Activated gamma-delta T cell (primary cell): ENCODE data around the gene SSTR1.
"Not testable (repeated sequence)": the region's sequence is repeated elsewhere in the genome, so short reads cannot be mapped to it uniquely, and the experiment has no call there.

Experiments used
- DNase-seq: peaks from one replicate; lab custom pipeline; 2025; lab: John Stamatoyannopoulos, UW
- total RNA-seq, 2 donors: gene quantifications; one replicate each; lab custom pipeline; 2026; lab: John Stamatoyannopoulos, UW

Gene SSTR1
- 0 reads per million in 2 donors for total RNA-seq

DNA sequence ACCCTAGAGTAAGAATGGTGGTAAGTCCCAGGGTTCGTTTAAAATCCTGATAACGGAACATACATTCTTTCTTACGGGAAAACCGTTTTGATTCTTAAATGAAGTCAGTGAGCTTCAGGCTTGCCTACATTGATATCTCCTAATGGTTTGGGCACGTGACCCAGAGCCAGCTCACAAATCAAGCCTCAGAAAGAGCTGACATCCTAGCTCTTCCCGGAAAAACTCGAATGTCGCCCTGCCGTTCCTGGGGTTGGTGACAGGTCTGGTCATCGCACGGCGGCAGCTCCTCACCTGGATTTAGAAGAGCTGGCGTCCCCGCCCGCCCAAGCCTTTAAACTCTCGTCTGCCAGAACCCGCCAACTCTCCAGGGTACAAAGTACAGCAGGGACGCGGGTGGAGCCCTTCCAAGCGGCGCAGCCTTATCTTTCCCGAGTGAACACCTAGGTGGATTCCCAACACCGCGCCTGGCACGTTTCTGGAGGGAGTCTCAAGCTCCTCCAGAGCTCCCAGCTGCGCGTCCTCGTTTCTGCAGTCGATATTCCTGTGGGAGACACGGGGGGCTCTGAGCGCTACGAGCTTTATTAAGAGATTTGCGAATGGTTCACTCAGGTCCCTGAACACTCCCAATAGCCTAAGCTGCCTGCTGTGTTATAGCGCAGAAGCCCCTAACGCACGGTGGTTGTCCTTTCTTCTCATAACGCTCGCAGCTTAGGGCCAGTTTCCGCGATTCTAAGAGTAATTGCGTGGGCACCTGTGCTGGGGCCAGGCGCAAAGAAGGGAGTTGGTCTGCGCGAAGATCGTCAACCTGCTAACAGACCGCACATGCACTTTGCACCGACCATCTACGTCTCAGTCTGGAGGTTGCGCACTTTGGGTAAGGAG lies at the start of gene SSTR1:
TSS of gene SSTR1 (plus strand) at position 169 of the 882 bp plus-strand sequence. CDS start 1,486 bp downstream, outside the sequence.
- no peak for DNase-seq

DNA sequence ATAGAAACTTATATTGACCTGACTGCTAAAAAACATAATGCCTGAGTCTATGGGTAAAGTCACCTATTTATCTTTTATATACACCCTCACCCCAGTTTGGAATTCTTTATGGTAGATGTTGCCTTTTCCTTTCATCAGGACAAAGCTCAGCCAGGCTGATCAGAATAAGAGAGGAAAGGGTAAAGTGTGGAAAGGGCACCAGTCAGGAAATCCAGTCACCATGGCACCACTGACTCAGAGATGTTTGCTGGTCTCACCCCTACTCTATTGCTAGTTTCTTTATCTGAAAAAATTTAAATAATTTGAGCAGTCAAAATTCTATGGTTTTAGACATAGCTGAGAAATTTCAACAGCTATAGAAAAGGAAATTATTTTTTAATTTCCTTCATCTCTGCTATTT lies 49.2 kb upstream of the SSTR1 start:
- DNase-seq, result no peak

GRCh38 chr14:38168416-38168815 lies 39.3 kb upstream of the SSTR1 start:
- no peak for DNase-seq

GRCh38 chr14:38171197-38171596 lies 36.5 kb upstream of the SSTR1 start:
- no peak for DNase-seq

- DNase-seq, result no peak
Observed at GRCh38 chr14:38174711-38175110, 33.0 kb upstream of the SSTR1 start.

GRCh38 chr14:38175658-38176057 lies 32.0 kb upstream of the SSTR1 start:
- DNase-seq, result no peak

GRCh38 chr14:38176379-38176778 lies 31.3 kb upstream of the SSTR1 start:
- DNase-seq, result no peak

DNA sequence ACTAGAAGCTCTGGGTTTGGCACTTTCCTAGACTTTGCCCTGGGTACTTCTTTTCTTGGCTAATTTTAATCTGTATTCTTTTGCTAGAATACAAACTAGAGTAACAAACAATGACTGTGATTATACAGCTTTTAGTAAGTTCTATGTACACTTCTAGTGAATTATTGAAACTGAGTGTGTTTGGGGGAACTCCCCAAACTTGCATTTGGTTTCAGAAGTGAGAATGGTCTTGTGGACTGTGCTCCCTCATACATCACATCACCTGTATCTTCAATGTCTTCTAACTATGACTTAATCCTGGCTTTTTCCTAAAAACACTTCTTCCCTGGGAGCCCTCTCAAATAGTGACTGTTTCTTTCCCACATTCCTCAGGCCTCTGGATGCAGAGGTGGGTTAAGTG lies 23.6 kb upstream of the SSTR1 start:
- no peak for DNase-seq

DNA sequence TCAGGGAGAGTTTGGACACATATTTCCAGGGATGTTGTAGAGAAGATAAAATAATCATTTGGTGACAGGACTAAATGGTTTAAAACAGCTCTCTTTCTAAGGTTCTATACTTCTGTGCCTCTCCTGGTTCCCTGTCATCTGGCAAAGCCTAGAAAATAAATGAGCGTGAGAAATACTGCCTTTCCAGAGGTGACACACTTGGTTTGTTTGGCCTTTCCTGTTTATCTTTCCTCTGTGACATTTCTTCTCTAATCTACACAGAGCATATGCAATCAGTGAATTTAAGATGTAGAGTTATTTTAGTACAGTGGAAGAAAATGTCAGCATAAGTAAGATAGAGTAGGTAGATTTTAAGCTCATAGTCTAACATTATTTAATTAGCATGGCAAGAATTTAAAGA lies 22.0 kb upstream of the SSTR1 start:
- DNase-seq, result no peak

DNA sequence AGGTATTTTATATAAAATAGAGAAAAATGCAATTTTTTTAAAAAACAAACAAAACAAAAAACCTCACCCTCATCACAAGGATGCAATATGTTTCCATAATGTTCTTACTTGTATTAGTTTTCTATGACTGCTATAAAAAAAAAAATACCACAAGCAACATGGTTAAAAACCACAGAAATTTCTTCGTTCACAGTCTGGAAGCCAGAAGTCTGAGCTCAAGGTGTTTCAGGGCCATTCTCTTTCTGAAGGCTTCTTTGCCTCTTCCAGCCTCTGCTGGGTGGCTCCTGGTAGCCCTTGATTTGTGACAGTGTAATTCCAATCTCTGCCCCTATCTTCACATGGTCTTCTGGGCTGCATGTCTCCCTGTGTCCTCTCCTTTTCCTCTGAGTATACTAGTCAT lies 21.5 kb upstream of the SSTR1 start:
- DNase-seq, result no peak

GRCh38 chr14:38187528-38187927 lies 20.2 kb upstream of the SSTR1 start:
- no peak for DNase-seq

DNA sequence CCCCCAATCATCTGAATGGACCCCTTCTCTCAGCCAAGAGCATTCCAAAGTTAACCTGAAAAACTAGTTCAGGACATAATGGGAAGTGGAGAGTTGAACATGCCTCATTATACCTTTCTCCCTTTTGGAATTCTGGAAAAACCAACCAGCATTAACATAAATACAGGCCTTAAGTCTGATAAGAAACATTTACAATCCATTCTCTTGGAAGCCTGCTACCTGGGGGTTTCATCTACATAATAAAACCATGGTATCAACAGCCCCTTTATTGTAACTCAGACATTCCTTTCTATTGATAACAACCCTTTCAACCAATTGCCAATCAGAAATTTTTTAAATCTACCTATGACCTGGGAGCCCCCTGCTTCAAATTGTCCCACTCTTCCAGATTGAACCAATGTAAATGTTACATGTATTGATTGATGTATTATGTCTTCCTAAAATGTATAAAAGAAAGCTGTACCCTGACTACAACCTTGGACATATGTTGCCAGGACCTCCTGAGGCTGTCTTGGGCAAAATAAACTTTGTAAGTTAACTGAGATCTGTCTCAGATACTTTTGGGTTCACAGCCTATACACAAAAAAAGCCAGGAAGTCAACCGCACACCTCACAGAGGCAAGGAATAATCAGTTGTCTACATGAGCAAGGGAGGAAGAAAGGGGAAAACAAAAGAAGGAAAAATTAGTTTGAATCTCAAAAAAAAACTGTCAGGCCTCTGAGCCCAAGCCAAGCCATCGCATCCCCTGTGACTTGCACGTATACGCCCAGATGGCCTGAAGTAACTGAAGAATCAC lies 17.6 kb upstream of the SSTR1 start:
- no peak for DNase-seq

- not testable (repeated sequence) for DNase-seq
Observed at GRCh38 chr14:38190846-38191245, 16.9 kb upstream of the SSTR1 start.

GRCh38 chr14:38191491-38191890 lies 16.2 kb upstream of the SSTR1 start:
- not testable (repeated sequence) for DNase-seq

DNA sequence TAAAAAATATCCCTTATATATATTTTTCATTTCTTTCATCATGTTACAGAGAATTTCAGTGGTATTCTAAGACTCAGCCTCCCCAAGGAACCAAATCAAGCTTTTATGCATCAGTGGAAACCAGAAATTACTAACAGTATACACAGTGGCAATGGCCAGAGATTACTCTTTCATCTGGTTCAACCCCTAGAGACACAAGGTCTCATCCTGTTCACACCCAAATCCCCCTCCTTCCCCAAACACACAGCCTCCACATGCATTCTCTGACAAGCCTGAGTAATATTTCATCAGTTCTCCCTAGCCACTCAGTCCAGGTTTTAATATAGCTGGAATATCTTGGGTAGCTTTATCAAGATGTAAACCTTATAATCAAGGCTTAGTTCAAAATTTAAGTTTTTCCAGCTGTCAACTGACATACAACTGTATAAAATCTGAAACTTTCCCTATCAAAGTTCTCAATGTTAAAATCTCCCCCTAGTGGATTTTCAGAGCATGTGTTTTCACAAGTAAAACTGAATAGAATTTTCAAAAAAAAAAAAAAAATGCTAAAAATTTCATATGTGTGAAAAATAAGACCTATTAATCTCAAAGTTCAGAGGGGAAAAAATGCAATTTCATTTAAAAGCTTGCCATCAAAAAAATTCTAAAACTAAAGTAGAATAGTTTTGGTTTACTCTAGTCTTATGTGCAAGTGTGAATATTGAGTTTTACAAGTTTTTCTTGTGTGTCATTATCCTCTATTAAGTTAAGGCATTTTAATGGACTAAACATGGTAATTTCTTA lies 10.5 kb upstream of the SSTR1 start:
- no peak for DNase-seq

DNA sequence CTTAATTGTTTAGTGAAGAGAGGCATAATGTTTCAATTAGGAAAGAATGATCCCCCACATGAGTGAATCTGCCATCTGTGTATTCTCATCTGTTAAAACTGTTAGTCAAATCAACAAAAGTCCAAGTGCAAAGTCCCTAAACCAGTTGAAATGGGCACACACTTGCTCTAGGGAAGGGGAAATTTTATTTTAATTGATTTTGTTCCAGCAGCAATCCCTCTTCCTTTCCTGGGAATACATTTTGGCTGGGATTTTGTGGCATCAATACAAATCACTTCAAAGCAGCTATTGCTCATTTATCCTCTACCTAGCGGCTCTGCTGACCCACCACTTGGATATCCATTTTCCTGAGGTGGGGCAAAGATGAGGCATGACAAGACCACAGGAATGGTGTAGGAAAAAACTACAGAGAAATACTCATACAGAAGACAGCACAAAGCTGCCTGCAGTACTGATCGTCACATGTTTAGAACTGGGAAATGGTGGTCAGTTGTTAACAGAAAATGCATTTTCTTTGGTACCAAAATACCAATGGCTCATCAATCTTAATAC lies 9.8 kb upstream of the SSTR1 start:
- no peak for DNase-seq

DNA sequence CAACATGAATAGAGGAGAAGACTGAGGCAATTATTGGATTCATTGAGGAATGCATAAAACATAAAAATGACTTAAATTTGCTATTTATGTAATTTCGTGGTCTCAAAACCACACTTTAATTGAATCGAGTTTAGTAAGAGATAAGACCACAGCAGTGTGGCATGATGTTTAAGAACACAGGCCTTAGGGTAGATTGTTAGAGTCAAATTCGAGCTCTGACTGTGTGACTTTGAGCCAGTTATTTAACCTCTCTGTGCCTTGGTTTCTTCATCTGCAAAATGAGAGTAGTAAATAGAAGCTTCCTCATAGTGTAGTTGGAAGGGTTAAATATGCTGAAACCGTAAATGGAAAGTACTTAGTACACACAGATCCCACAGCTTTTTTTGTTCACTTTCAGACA lies 9.3 kb upstream of the SSTR1 start:
- DNase-seq, result no peak

GRCh38 chr14:38199076-38199475 lies 8.6 kb upstream of the SSTR1 start:
- no peak for DNase-seq

GRCh38 chr14:38199739-38200138 lies 8.0 kb upstream of the SSTR1 start:
- DNase-seq, result no peak

- no peak for DNase-seq
Observed at GRCh38 chr14:38201137-38201828, 6.4 kb upstream of the SSTR1 start.
